Stimulated activated CD8-positive, alpha-beta memory T cell treated with anti-CD3 and anti-CD28 coated beads, Interleukin-4, amount 100 ng/mL, for 48 hours (primary cell): ENCODE measurements around the gene SLC39A11.
A peak's percentile ranks its signal among the peaks of the same experiment; 100 is the strongest.
"Not testable (repeated sequence)": the region's sequence is repeated elsewhere in the genome, so short reads cannot be mapped to it uniquely, and the experiment has no call there.

Source experiments
- DNase-seq: peaks from one replicate; pipeline ENCODE4 v3.0.0-alpha.2; 2020

SLC39A11 gene

GRCh38 chr17:72900654-72900971 is 191.9 kb downstream of the SLC39A11 start:
- no peak for DNase-seq

- DNase-seq: no peak
These were observed 193.8 kb downstream of the SLC39A11 start for GRCh38 chr17:72898725-72899124.

- DNase-seq: not testable (repeated sequence)
These were observed 196.2 kb downstream of the SLC39A11 start for GRCh38 chr17:72896288-72896687.

GRCh38 chr17:72891627-72892026 is 200.9 kb downstream of the SLC39A11 start:
- no peak for DNase-seq

GRCh38 chr17:72890711-72891110 is 201.8 kb downstream of the SLC39A11 start:
- DNase-seq: no peak

GRCh38 chr17:72887917-72888316 is 204.6 kb downstream of the SLC39A11 start:
- no peak for DNase-seq

GRCh38 chr17:72887322-72887721 is 205.2 kb downstream of the SLC39A11 start:
- no peak for DNase-seq

- DNase-seq: no peak
These were observed 205.9 kb downstream of the SLC39A11 start for GRCh38 chr17:72886622-72887021.

- no peak for DNase-seq
These were observed 208.4 kb downstream of the SLC39A11 start for GRCh38 chr17:72884066-72884465.

- no peak for DNase-seq
These were observed 209.1 kb downstream of the SLC39A11 start for GRCh38 chr17:72883351-72883750.

GRCh38 chr17:72882426-72882825 is 210.1 kb downstream of the SLC39A11 start:
- no peak for DNase-seq

- DNase-seq: no peak
These were observed 212.6 kb downstream of the SLC39A11 start for GRCh38 chr17:72879877-72880276.

- DNase-seq: no peak
These were observed 213.4 kb downstream of the SLC39A11 start for GRCh38 chr17:72878975-72879660.

GRCh38 chr17:72877348-72877747 is 215.1 kb downstream of the SLC39A11 start:
- no peak for DNase-seq

GRCh38 chr17:72876413-72876812 is 216.1 kb downstream of the SLC39A11 start:
- no peak for DNase-seq

- no peak for DNase-seq
These were observed 217.1 kb downstream of the SLC39A11 start for GRCh38 chr17:72875361-72875760.

- no peak for DNase-seq
These were observed 220.1 kb downstream of the SLC39A11 start for GRCh38 chr17:72872396-72872795.

- DNase-seq: no peak
These were observed 222.0 kb downstream of the SLC39A11 start for GRCh38 chr17:72870367-72870985.

GRCh38 chr17:72869630-72870029 is 222.9 kb downstream of the SLC39A11 start:
- no peak for DNase-seq

- no peak for DNase-seq
These were observed 226.5 kb downstream of the SLC39A11 start for GRCh38 chr17:72865954-72866353.

- peak; percentile 24 for DNase-seq
These were observed 228.8 kb downstream of the SLC39A11 start for GRCh38 chr17:72863526-72864211.

GRCh38 chr17:72862276-72862999 is 230.1 kb downstream of the SLC39A11 start:
- DNase-seq: no peak

GRCh38 chr17:72861811-72862210 is 230.7 kb downstream of the SLC39A11 start:
- DNase-seq: no peak

- DNase-seq: no peak
These were observed 231.7 kb downstream of the SLC39A11 start for GRCh38 chr17:72860778-72861177.
